PC-3 (cell line): Measurements from ENCODE around the gene ACKR3. TPM values are rescaled to one million over a fixed set of nuclear protein-coding genes. Genes with fewer than 3 reads are reported as not detected.

Source experiments
- ATAC-seq: fragments of 200-7000 bp; cut with Tn5 transposase; 2 replicates; pipeline ENCODE4 v1.9.1; 2020; ENCODE audit warnings: mild to moderate bottlenecking, moderate library complexity
- BruUV-seq: library from RNA; stranded (reverse); fragments of 400-500 nt; replicated peaks from 2 replicates; lab custom pipeline; 2021; lab: Mats Ljungman, UMichigan
- CTCF ChIA-PET: fragments of 300-600 bp; sonication (Branson Sonifier 250); formaldehyde crosslinking; loops from one replicate; lab custom pipeline; 2022; ENCODE audit warnings: antibody characterized with exemption; lab: Charles Lee
- POLR2A ChIA-PET: fragments of 300-600 bp; sonication (Branson Sonifier 250); formaldehyde crosslinking; loops from one replicate; lab custom pipeline; 2022; ENCODE audit warnings: antibody characterized with exemption; ENCODE audit not compliant: unreplicated experiment; lab: Charles Lee
- DNase-seq: peaks from one replicate; pipeline ENCODE4 v3.0.0-alpha.2; 2015
- H2AFZ ChIP-seq: fragments of 300-600 bp; sonication (generic); 2 replicates; pipeline ENCODE4 v1.6.0; 2016; ENCODE audit warnings: antibody characterized with exemption, low read length
- H3F3A ChIP-seq: fragments of 300-600 bp; sonication (generic); one replicate; pipeline ENCODE4 v1.6.0; 2017; ENCODE audit warnings: antibody characterized with exemption, low read length, control low read depth, mild to moderate bottlenecking; ENCODE audit not compliant: unreplicated experiment
- H3K27ac ChIP-seq: fragments of 300-600 bp; sonication (generic); 2 replicates; pipeline ENCODE4 v1.5.1; 2016; ENCODE audit warnings: mild to moderate bottlenecking, low read length
- H3K27me3 ChIP-seq: fragments of 300-600 bp; sonication (generic); 2 replicates; pipeline ENCODE4 v1.6.1; 2016; ENCODE audit warnings: low read length, mixed read lengths
- H3K36me3 ChIP-seq: fragments of 300-600 bp; sonication (generic); 2 replicates; pipeline ENCODE4 v1.6.1; 2016; ENCODE audit warnings: low read depth, mixed run types, low read length, mixed read lengths
- H3K4me1 ChIP-seq: fragments of 300-600 bp; sonication (generic); 2 replicates; pipeline ENCODE4 v1.5.1; 2016; ENCODE audit warnings: low read length; ENCODE audit not compliant: insufficient read depth
- H3K4me2 ChIP-seq: fragments of 300-600 bp; sonication (generic); 2 replicates; pipeline ENCODE4 v1.6.0; 2016; ENCODE audit warnings: low read length
- H3K4me3 ChIP-seq: fragments of 300-600 bp; sonication (generic); 2 replicates; pipeline ENCODE4 v1.5.1; 2016; ENCODE audit warnings: mild to moderate bottlenecking, low read length, mixed read lengths
- H3K79me2 ChIP-seq: fragments of 300-600 bp; sonication (generic); 2 replicates; pipeline ENCODE4 v1.6.1; 2017; ENCODE audit warnings: low read length, mixed read lengths
- H3K9ac ChIP-seq: fragments of 300-600 bp; sonication (generic); 2 replicates; pipeline ENCODE4 v1.6.0; 2016; ENCODE audit warnings: mild to moderate bottlenecking, low read length
- H3K9me2 ChIP-seq: fragments of 300-600 bp; sonication (generic); replicated peaks from 2 replicates; pipeline ENCODE4 v1.6.1; 2016; ENCODE audit warnings: mixed run types, low read length, mixed read lengths
- H3K9me3 ChIP-seq: fragments of 300-600 bp; sonication (generic); 2 replicates; pipeline ENCODE4 v1.6.1; 2016; ENCODE audit warnings: low read length, mixed read lengths
- H4K20me1 ChIP-seq: fragments of 300-600 bp; sonication (generic); 2 replicates; pipeline ENCODE4 v1.6.1; 2016; ENCODE audit warnings: low read length, mixed read lengths
- CTCF ChIP-seq: fragments of 300-600 bp; sonication (generic); conservative IDR thresholded peaks from 2 replicates; pipeline ENCODE4 v1.5.1; 2017; ENCODE audit warnings: antibody characterized with exemption, low read depth, mild to moderate bottlenecking, low read length
- EZH2 ChIP-seq: fragments of 300-600 bp; sonication (generic); IDR thresholded peaks from one replicate; pipeline ENCODE4 v1.6.1; 2017; ENCODE audit warnings: antibody characterized with exemption, mild to moderate bottlenecking, low read length; ENCODE audit not compliant: unreplicated experiment
- EZH2phosphoT487 ChIP-seq: fragments of 300-600 bp; sonication (generic); IDR thresholded peaks from 2 replicates; pipeline ENCODE4 v1.6.1; 2018; ENCODE audit warnings: mild to moderate bottlenecking, antibody characterized with exemption, low read length, borderline replicate concordance
- intact Hi-C: fragments of 100-400 bp; cut with micrococcal nuclease; formaldehyde crosslinking; loops from 2 replicates; pipeline ENCODE4 v1.9.0; 2023
- total RNA-seq: library from RNA; depleted of rRNA; stranded (reverse); fragments of >200 nt; gene quantifications from 2 replicates; pipeline ENCODE4 v1.2.3, GENCODE V29; 2014

Gene ACKR3
- total RNA-seq, 1 experiment from 2014 or later, result 3.1 TPM

- BruUV-seq, result no TSS peak
- no peak overlapping the region for H3K27ac ChIP-seq
- H3K27me3 ChIP-seq, result no peaks in the 10 kb centered on the region
- H3K4me3 ChIP-seq, result no peak overlapping the region
- H3K36me3 ChIP-seq, result no peaks in the 10 kb centered on the region
- no peaks in the 10 kb centered on the region for H3F3A ChIP-seq
- POLR2A ChIA-PET, result no interaction called here
- no peak overlapping the region for H3K9ac ChIP-seq
- no peaks in the 10 kb centered on the region for H4K20me1 ChIP-seq
- intact Hi-C loops, result loop anchor here (5.0 kb wide), 1 partner anchor 54 kb away; no protein-coding TSS in a partner anchor
- no peaks in the 10 kb centered on the region for H3K9me3 ChIP-seq
- CTCF ChIA-PET, result no interaction called here
- no peaks in the 10 kb centered on the region for H3K9me2 ChIP-seq
- ATAC-seq, result no peak
- H3K4me2 ChIP-seq, result no peak overlapping the region
- H3K4me1 ChIP-seq, result peaks cover 16% of the 10 kb centered on the region; the same call in 1 of the 2 replicates
- DNase-seq, result no peak
- H3K79me2 ChIP-seq, result no peaks in the 10 kb centered on the region
- TF ChIP-seq CTCF (no peak), EZH2phosphoT487 (no peak), EZH2 (no peak)
- H2AFZ ChIP-seq, result no peak overlapping the region
These were observed 3.7 kb upstream of the ACKR3 start for GRCh38 chr2:236565879-236566402.

- intact Hi-C loops, result loop anchor here (5.0 kb wide), 1 partner anchor 54 kb away; no protein-coding TSS in a partner anchor
- Histone ChIP-seq H3K4me3 (no peak overlapping the region), H3K36me3 (no peaks in the 10 kb centered on the region), H3K27me3 (no peaks in the 10 kb centered on the region), H3K27ac (no peak overlapping the region), H3K4me1 (peaks cover 21% of the 10 kb centered on the region; the same call in 1 of the 2 replicates), H4K20me1 (no peaks in the 10 kb centered on the region), H3K4me2 (no peak overlapping the region), H3F3A (no peaks in the 10 kb centered on the region), H3K79me2 (no peaks in the 10 kb centered on the region), H2AFZ (no peak overlapping the region), H3K9ac (no peak overlapping the region), H3K9me2 (no peaks in the 10 kb centered on the region), H3K9me3 (no peaks in the 10 kb centered on the region)
- DNase-seq, result no peak
- POLR2A ChIA-PET, result no interaction called here
- BruUV-seq, result no TSS peak
- TF ChIP-seq EZH2, result no peak
- no peak for TF ChIP-seq CTCF
- TF ChIP-seq EZH2phosphoT487, result no peak
- CTCF ChIA-PET, result no interaction called here
- no peak for ATAC-seq
These were observed 3.0 kb upstream of the ACKR3 start for GRCh38 chr2:236566596-236566995.

GRCh38 chr2:236568068-236568921 lies 1.3 kb upstream of the ACKR3 start:
- Histone ChIP-seq H3K4me3 (no peak overlapping the region), H3K27me3 (no peaks in the 10 kb centered on the region), H3K9me2 (no peaks in the 10 kb centered on the region), H3K9ac (no peak overlapping the region), H3F3A (no peaks in the 10 kb centered on the region), H2AFZ (no peak overlapping the region), H3K36me3 (no peaks in the 10 kb centered on the region), H3K79me2 (no peaks in the 10 kb centered on the region), H3K4me1 (peaks cover 21% of the 10 kb centered on the region; the same call in 1 of the 2 replicates), H3K27ac (no peak overlapping the region), H3K4me2 (no peak overlapping the region), H4K20me1 (no peaks in the 10 kb centered on the region), H3K9me3 (no peaks in the 10 kb centered on the region)
- ATAC-seq (no peak), DNase-seq (no peak)
- TF ChIP-seq EZH2phosphoT487, result no peak
- TF ChIP-seq EZH2, result no peak
- no peak for TF ChIP-seq CTCF
- BruUV-seq, result no TSS peak
- ChIA-PET POLR2A (no interaction called here), CTCF (interaction anchor here (1.6 kb wide), 1 partner anchor 56 kb away, joined by 14 read pairs; no protein-coding TSS in a partner anchor)
- intact Hi-C loops, result loop anchor here (2.0 to 5.0 kb wide), 2 partner anchors 56 to 459 kb away; no protein-coding TSS in a partner anchor
